Measurements from ENCODE around the gene CBX2.

CBX2 gene

DNA sequence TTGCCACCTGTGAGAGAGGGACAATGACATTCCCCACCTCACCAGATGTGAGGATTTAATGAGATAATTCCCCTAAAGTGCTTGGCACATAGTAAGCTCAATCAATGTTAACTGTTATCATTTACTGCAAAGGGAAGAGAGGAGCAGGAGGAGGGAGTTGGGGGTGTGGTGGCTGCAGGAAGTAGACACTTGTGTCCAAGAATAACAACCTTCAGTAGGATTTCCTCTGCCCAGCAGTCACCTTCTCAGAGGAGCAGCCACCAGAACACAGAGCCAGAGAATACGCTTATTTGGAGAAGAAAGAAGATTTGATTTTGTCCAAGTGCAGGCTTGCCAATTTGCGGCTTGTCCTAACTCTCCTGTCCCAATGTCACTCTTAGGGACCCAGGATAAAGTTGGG, 51.1 kb downstream of the CBX2 start:
- DNase-seq (ENCODE audit: low read depth in 2 of 2), result no peak

DNA sequence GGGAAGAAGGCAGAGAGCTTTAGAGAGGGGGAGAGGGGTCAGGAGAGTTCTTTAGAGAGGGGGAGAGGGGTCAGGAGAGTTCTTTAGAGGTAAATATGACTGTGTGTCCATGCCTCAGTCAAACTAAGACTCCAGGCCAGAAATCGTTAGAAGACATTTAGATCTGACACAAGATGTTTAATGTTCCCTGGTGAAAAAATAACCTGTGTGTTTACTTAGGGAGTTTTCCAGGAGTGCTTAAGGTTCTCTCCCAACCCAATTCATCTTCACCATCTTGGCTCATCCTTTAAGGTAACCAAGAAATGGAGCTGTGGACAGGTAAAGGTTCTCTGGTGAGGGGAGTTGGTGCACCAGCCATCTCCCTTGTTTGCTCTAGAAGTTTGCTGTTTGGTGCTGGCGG, 51.5 kb downstream of the CBX2 start:
- no peak for DNase-seq (ENCODE audit: low read depth in 2 of 2)

DNA sequence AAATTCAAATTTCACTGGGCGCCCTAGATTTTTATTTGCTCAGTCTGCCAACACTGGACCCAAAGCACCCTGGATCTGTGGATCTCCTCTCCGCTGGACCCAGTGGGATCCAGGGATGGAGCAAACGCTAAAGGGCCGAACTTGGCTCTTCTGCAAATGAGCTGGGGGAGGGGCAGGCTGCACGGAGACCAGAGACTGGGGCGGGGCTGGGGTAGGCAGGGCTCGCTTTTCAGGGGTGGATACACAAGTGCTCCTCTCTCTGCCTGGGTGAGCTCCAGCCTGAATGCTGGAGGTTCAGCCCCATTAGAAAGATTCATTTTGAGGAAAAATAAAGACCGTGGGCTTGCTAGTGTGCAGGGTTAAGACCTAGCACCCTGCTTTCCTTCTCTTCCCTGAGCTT, 52.4 kb downstream of the CBX2 start:
- no peak for DNase-seq (ENCODE audit: low read depth in 2 of 2)

DNA sequence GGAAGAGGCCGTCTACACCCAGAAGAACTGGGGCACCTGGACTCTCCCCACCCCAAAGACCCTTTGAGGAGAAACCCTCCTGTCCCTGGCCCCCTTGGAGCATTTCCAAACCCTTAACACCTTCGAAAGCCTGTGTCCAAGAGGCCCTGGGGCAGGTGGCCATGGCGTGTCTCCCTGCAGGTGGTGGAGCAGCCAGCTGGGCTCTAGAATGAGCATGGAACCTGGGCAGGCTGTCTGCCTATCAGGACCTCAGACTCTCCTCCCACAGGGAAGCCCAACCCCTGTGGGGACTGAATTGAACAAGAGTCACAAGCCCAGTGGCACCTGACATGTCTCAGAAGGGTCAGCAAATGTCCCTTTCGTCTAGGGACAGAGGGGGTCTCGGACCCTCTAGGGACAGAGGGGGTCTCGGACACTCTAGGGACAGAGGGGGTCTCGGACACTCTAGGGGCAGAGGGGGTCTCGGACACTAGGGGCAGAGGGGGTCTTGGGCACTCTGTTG, 52.9 kb downstream of the CBX2 start:
- DNase-seq (ENCODE audit: low read depth in 2 of 2), result no peak

DNA sequence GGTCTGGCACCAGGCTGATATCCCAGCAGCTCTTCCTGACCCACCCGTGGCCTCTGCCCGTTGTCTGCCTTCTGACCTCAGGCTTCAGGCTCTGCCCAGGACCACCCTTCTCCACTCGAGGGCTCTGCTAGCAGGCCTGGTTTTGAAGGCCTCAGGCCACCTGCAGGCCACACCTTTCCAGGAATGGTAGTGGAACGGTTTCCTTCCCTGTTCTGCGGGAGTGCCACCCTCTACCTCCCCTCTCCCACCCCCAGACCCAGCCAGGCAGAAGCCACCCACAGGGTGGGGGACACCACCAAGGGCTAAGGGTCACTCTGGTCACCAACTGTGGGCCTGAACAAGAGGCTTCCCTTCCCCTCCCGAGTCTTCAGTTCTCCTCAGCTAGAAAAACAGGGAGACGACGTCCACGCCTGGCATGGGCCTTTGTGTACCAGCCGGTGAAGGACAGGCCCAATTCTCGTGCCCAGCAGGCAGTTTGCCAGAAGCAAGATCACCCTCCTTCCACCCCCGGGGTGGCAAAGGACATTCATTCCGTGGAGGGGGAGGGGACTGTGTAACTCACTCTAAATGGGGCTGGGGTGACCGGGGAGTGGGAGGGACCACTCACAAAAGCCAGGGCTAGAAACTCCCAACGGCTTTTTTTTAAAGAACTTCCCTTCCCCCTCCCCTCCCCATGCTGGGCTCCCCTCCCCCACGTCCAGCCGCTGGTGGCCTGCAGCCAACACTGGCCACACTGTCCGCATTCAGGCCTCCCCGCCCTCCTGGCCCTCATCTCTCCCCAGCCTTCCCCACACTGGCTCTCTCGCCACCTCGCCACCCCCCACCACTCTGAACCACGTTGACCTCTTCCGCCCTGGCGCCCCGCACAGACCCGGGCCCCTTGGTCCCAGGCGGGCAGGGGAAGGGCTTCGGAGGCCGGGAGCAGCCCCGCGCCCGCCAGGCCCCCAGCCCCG, 53.6 kb downstream of the CBX2 start:
- no peak for DNase-seq (ENCODE audit: low read depth in 2 of 2)

DNA sequence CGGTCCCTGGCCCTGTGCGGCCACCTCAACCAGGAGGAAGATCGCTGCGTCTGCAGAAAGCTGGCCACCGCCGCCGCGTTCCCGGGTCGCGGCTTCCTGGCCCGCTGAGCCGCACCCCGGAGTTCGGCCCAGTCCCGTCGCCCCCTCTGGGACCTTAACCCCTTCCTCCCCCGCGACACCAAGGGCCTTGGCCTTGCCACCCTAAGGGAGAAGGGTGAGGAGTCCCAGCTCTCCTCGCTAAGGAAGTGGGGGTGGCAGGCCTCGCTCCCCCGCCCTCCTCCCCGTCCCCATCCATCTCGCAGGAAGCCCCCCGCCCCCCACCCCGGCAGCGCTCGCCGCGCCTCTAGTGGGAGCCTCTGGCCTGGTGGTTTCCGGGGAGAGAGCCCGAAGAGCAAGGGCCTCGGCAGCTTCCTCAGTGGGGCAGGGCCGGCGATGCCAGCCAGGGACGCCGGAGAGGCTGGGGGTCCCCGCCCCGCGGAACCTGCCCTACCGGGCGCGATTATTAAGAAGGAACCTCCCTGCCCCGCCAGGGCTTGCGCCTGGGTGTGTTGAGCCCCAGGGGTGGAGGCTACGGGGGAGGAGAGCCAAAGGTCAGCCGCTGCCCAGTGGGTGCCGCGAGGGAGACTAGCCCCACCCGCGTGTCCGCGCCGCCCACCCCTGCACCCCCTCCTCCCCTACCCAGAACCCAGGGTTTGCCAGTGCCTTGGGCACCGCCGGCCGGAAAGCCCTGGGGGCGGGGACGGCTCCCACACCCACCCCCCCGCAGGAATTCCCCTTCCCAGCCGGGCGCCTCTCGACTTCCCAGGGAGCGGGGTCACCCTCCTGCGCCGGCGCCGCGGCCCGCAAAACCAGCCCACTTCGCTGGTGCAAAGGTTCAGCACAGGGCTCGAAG, 54.5 kb downstream of the CBX2 start:
- no peak for DNase-seq (ENCODE audit: low read depth in 2 of 2)

DNA sequence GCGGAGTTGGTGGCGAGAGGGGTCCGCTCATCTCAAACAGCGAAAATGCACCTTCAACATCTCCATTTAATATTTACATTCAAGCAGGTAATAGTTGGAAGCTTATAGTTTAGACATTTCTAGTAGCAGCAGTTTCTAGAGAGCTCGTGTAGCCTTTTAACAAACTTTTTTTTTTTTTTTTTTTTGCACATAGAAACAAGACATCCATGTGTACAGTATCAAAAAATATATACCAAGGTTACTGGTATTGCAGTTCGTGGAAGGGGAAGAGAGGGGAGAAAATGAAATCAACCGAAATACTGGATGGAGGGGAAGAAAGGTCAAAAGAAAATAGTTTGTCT, 55.1 kb downstream of the CBX2 start:
- DNase-seq (ENCODE audit: low read depth in 2 of 2), result no peak

DNA sequence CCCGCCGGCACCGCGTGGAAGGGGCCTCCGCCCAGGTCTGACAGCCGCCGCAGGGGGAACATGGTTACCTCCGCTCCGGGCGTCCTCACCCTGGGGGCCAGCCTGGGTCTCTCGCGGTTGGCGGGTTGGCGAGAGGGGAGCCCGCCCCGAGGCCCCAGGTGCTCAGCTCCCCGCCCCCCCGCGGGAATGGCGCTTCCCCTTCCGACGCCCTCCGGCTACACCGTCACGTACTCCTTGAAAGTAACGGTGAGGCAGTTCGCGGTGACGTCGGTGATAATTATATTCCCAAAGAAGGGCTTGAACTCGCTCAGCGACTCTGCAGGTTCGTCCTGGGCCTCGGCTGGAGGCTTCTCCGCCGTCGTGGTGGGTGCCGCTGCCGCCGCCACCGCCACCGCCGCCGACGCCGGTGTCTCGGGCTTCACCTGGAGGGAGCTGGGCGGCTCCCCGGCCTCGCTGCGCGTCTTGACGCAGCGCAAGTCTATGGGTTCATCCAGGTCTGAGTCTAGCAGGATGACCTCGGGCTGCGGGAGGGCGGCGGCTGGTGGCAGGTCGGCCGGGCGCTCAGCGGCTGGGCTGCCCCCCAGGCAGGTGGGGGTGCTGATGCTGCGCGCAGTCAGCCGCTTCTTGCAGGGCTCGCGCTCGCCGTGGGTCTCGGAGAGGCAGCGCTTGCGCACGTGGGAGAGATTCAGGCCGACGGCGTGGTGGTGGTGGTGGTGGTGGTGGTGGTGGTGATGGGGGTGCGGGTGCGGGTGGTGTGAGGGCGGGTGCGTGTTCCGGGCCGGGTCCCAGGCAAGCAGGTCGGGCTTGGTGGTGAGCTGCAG, 56.0 kb downstream of the CBX2 start:
- DNase-seq (ENCODE audit: low read depth in 2 of 2), result no peak

DNA sequence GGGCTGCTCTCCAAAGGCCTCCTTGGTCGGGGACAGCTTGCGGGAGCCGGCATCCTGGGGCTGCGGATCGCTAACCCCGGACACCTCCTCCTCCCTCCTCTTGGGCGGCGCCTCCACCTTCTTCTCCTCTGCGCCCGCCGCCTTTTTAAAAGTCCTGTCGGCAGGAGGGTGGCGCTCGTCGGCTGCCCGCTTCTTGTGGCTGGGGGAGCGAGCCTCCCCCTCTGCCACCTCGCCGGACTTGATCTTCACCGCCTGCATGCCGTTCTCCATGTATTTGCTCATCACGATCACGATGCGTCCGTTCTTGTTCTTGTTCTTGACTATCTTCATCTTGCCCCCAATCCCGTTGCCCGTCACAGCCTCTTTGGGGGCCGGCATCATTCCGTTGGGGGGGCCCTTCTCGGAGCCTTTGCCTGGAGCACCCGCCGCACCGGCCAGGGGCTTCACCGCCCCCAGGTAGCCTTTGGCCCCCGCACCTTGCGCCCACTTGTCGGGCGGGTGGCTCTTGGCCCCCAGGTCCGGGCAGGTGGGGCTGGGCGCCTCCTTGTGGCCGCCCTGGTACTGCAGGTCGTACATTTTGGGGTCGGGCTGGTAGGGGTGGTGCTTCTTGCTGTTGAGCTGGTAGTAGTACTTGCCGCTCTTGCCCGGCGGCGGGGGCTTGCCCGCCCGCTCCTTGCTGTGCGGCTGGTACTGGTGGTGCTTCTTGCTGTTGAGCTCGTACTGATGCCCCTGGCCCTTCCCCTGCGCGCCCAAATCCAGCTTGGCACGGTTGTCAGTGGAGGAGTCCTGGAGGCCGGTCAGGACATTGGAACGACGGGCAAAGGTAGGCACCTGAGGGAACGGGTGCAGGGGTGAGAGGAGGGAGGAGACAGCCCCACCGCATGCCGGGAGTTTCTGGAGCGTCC, 56.9 kb downstream of the CBX2 start:
- no peak for DNase-seq (ENCODE audit: low read depth in 2 of 2)

DNA sequence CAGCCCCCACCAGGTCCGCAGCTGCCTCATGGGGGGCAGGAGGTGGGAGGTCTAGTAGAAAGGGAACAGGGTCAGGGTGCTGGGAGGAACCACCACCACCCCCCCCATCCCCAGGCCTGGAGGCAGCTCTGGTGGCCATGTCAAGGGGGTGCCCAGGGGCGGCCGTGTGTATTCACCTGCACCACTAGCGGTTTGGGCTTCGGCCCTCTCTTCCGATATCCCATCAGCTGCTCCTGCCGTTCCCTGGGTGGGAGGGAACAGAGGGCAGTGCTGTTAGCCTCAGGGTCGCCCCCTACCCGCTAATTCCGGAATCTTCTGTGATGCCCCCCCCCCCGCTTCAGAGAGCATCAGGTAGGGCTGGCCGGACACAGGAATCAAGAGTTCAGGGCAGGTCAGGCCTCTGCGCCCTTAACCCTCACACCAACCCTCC, 57.5 kb downstream of the CBX2 start:
- DNase-seq (ENCODE audit: low read depth in 2 of 2), result no peak

DNA sequence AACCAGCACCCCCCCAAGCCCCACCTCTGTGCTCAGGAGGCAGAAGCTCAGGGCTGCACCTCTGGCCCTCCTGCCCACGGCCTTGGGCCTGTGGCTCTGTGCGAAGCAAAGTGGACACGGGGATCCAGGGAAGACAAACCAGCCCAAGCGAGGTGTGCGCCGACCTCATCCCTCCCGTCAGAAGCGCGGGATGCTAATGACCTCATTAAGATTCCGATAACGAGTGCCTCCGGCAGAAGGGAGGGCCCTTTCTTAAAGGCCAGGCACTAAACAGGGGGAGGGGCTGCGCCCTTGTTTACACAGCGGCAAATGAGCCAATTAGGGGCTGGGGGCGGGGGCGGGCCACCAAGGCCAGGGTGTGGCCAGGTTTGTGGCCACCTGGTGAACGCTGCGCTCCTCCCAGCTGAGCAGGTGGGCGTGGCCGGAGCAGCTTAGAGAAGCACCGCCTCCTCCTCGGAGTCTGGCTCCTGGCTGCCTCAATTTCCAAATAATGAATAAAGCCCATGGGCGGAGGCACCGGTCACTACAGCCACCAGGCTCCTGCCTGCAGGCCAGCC, 58.1 kb downstream of the CBX2 start:
- no peak for DNase-seq (ENCODE audit: low read depth in 2 of 2)

DNA sequence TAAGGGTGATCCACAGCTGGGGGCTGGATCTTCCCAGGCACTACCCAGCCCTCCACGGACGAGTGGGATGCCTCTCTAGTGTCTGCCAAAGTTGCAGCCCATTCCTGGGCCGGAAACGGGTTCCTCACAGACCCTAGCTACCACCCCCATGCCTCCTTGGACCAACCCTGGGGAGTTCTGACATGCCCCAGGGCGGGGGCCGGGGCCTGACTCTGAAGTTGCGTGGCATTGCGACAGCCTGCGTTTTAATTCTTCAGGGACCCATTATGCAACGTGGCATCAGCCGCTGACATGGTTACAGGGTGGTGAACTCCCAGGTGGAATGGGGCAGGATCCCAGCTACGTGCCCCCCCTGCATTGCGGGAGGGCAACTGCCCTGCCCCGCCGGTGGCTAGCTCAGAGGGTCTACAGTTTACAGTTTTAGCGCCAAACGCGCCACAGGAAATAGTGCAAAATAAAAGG, 58.6 kb downstream of the CBX2 start:
- DNase-seq (ENCODE audit: low read depth in 2 of 2), result no peak

DNA sequence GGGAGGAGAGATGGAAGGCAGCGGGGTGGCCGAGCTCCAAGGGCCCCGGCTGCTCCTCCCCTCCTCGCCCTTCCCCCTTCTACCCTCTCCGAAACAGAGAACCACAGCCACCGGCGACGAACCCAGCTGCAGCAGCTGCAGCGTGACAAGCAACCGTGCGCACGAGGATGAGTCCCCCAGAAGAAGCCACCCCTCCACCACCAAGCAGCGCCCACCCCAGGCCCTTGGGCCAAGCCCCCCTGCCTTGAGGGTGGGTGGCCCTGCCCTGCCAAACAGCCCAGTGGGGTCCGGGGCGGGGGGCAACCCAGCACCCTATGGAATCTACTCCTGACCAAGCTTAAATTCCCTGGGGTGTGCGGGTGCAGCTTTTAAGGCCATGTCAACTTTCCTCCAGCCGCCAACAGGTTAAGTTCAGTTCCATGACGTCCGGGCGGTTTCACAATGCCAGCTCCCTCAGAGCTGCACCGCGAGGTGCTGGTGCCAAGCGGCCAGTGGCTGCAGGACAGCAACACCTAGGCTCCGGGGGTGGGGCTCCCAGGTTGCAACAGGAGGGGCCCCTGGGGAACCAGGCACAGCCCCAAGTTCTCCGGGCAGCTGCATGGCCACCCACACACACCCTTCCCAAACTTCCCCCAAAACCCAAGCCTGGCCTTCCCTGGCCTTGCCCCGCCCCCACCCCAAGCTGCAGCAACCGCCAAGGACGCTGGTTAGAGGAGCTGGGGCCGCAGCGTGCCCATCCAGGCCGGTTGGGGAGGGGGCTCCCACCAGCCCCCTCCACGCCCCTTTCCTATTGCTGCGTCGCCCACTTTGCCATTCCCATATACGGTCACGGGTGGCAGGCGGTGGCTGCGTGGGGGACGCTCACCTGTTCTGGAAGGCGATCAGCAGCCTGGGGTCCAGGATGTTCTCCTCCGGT, 59.3 kb downstream of the CBX2 start:
- no peak for DNase-seq (ENCODE audit: low read depth in 2 of 2)

Measured in activated CD4-positive, alpha-beta T cell treated with anti-CD3 and anti-CD28 coated beads for 24 hours (primary cell).